Measurements from ENCODE around the gene CHST14. TPM values are rescaled to one million over a fixed set of nuclear protein-coding genes. Genes with fewer than 3 reads are reported as not detected.

CHST14 gene
- total RNA-seq, 1 donor from 2014 or later, result 25.7 TPM

GRCh38 chr15:40506964-40507571 lies 36.3 kb downstream of the CHST14 start:
- Histone ChIP-seq H3K9me3 (ENCODE audit: insufficient read depth, low read depth, low read length) (no peaks in the 10 kb centered on the region), H3K4me2 (ENCODE audit: low read length) (peak overlapping the region; percentile 73), H3K4me3 (ENCODE audit: insufficient read depth, low read depth, low read length) (no peak overlapping the region), H2AFZ (ENCODE audit: low read depth, low read length) (peak overlapping the region; percentile 77), H3K4me1 (ENCODE audit: insufficient read depth, low read length) (peaks cover 7% of the 10 kb centered on the region), H3K27me3 (ENCODE audit: insufficient read depth, low read length) (peaks cover 26% of the 10 kb centered on the region), H3K36me3 (ENCODE audit: insufficient read depth, low read length) (no peaks in the 10 kb centered on the region), H4K20me1 (ENCODE audit: insufficient read depth, low read length) (no peaks in the 10 kb centered on the region), H3K79me2 (ENCODE audit: insufficient read depth, low read length) (no peaks in the 10 kb centered on the region), H3K9ac (ENCODE audit: low read length) (peak overlapping the region; percentile 9), H3K27ac (ENCODE audit: low read depth, low read length) (no peak overlapping the region)
- Mint-ChIP-seq H3K9me3 (ENCODE audit: unreplicated experiment) (no peaks in the 10 kb centered on the region), H3K27ac (ENCODE audit: unreplicated experiment) (no peak overlapping the region), H3K36me3 (ENCODE audit: low read depth, unreplicated experiment) (no peaks in the 10 kb centered on the region), H3K4me3 (ENCODE audit: unreplicated experiment) (peak overlapping the region; percentile 29), H3K27me3 (ENCODE audit: low read depth, unreplicated experiment) (peaks cover 36% of the 10 kb centered on the region), H3K4me1 (ENCODE audit: low read depth, unreplicated experiment) (peaks cover 3% of the 10 kb centered on the region)
- DNase-seq (ENCODE audit: low read depth) (peak; percentile 40), FAIRE-seq (no peak)
- TF ChIP-seq CTCF (IDR thresholded peaks at IDR 0.05; ENCODE audit: insufficient read depth, low read depth, low read length) (peak; percentile 34), EZH2 (IDR thresholded peaks at IDR 0.05; ENCODE audit: insufficient read depth, low read length) (no peak)

- Mint-ChIP-seq H3K36me3 (ENCODE audit: low read depth, unreplicated experiment) (no peaks in the 10 kb centered on the region), H3K27ac (ENCODE audit: unreplicated experiment) (no peak overlapping the region), H3K4me3 (ENCODE audit: unreplicated experiment) (no peak overlapping the region), H3K27me3 (ENCODE audit: low read depth, unreplicated experiment) (peaks cover 45% of the 10 kb centered on the region), H3K4me1 (ENCODE audit: low read depth, unreplicated experiment) (peaks cover 8% of the 10 kb centered on the region), H3K9me3 (ENCODE audit: unreplicated experiment) (no peaks in the 10 kb centered on the region)
- Histone ChIP-seq H3K79me2 (ENCODE audit: insufficient read depth, low read length) (no peaks in the 10 kb centered on the region), H3K4me1 (ENCODE audit: insufficient read depth, low read length) (peaks cover 7% of the 10 kb centered on the region), H2AFZ (ENCODE audit: low read depth, low read length) (no peak overlapping the region), H3K4me3 (ENCODE audit: insufficient read depth, low read depth, low read length) (no peak overlapping the region), H3K27me3 (ENCODE audit: insufficient read depth, low read length) (peaks cover 26% of the 10 kb centered on the region), H3K9me3 (ENCODE audit: insufficient read depth, low read depth, low read length) (no peaks in the 10 kb centered on the region), H3K27ac (ENCODE audit: low read depth, low read length) (no peak overlapping the region), H4K20me1 (ENCODE audit: insufficient read depth, low read length) (no peaks in the 10 kb centered on the region), H3K9ac (ENCODE audit: low read length) (no peak overlapping the region), H3K4me2 (ENCODE audit: low read length) (no peak overlapping the region), H3K36me3 (ENCODE audit: insufficient read depth, low read length) (no peaks in the 10 kb centered on the region)
- TF ChIP-seq EZH2 (IDR thresholded peaks at IDR 0.05; ENCODE audit: insufficient read depth, low read length) (no peak), CTCF (IDR thresholded peaks at IDR 0.05; ENCODE audit: insufficient read depth, low read depth, low read length) (no peak)
- FAIRE-seq, result no peak
- no peak for DNase-seq (ENCODE audit: low read depth)
Measured at GRCh38 chr15:40508216-40508615, 37.4 kb downstream of the CHST14 start.

GRCh38 chr15:40510201-40510600 lies 39.4 kb downstream of the CHST14 start:
- peaks cover 31% of the 10 kb centered on the region for H3K27me3 ChIP-seq (ENCODE audit: insufficient read depth, low read length)
- Mint-ChIP-seq H3K9me3 (ENCODE audit: unreplicated experiment) (no peaks in the 10 kb centered on the region), H3K27me3 (ENCODE audit: low read depth, unreplicated experiment) (peaks cover 49% of the 10 kb centered on the region), H3K27ac (ENCODE audit: unreplicated experiment) (no peak overlapping the region), H3K36me3 (ENCODE audit: low read depth, unreplicated experiment) (no peaks in the 10 kb centered on the region), H3K4me3 (ENCODE audit: unreplicated experiment) (no peak overlapping the region), H3K4me1 (ENCODE audit: low read depth, unreplicated experiment) (peaks cover 8% of the 10 kb centered on the region)
- DNase-seq (ENCODE audit: low read depth) (no peak), FAIRE-seq (no peak)
- peaks cover 7% of the 10 kb centered on the region for H3K4me1 ChIP-seq (ENCODE audit: insufficient read depth, low read length)
- H3K36me3 ChIP-seq (ENCODE audit: insufficient read depth, low read length), result no peaks in the 10 kb centered on the region
- H3K4me2 ChIP-seq (ENCODE audit: low read length), result no peak overlapping the region
- no peak overlapping the region for H3K27ac ChIP-seq (ENCODE audit: low read depth, low read length)
- no peak overlapping the region for H3K4me3 ChIP-seq (ENCODE audit: insufficient read depth, low read depth, low read length)
- H2AFZ ChIP-seq (ENCODE audit: low read depth, low read length), result no peak overlapping the region
- H3K79me2 ChIP-seq (ENCODE audit: insufficient read depth, low read length), result no peaks in the 10 kb centered on the region
- no peak overlapping the region for H3K9ac ChIP-seq (ENCODE audit: low read length)
- H3K9me3 ChIP-seq (ENCODE audit: insufficient read depth, low read depth, low read length), result no peaks in the 10 kb centered on the region
- TF ChIP-seq EZH2 (IDR thresholded peaks at IDR 0.05; ENCODE audit: insufficient read depth, low read length) (no peak), CTCF (IDR thresholded peaks at IDR 0.05; ENCODE audit: insufficient read depth, low read depth, low read length) (no peak)
- no peaks in the 10 kb centered on the region for H4K20me1 ChIP-seq (ENCODE audit: insufficient read depth, low read length)
